Activated B cell treated with CpG ODN at 0.5 μM for 24 hours (primary cell): ENCODE results near the gene ASCC2. TPM values are rescaled to one million over a fixed set of nuclear protein-coding genes. Genes with fewer than 3 reads are reported as not detected.

Source experiments
- ATAC-seq: fragments of 200-7000 bp; cut with Tn5 transposase; one replicate; pipeline ENCODE4 v1.10.0; 2021; ENCODE audit warnings: low read depth, mild to moderate bottlenecking, moderate library complexity
- CTCF ChIA-PET: fragments of 350-600 bp; sonication (Branson Sonifier 250); formaldehyde crosslinking; loops from one replicate; lab custom pipeline; 2021; ENCODE audit warnings: antibody characterized with exemption; lab: Charles Lee
- POLR2A ChIA-PET: fragments of 350-600 bp; sonication (Branson Sonifier 250); formaldehyde crosslinking; loops from one replicate; lab custom pipeline; 2021; ENCODE audit warnings: antibody characterized with exemption; lab: Charles Lee
- DNase-seq: peaks from one replicate; pipeline ENCODE4 v3.0.0; 2022
- H3K27ac Mint-ChIP-seq: one replicate; pipeline ENCODE4 v1.8.0; 2020; ENCODE audit warnings: mixed read lengths
- H3K27me3 Mint-ChIP-seq: one replicate; pipeline ENCODE4 v1.8.0; 2021; ENCODE audit warnings: mixed read lengths
- H3K36me3 Mint-ChIP-seq: one replicate; pipeline ENCODE4 v1.8.0; 2021; ENCODE audit warnings: low read depth, mixed read lengths
- H3K4me1 Mint-ChIP-seq: one replicate; pipeline ENCODE4 v1.8.0; 2021; ENCODE audit warnings: mixed read lengths
- H3K4me3 Mint-ChIP-seq: one replicate; pipeline ENCODE4 v1.8.0; 2020; ENCODE audit warnings: mild to moderate bottlenecking, mixed read lengths
- H3K9me3 Mint-ChIP-seq: one replicate; pipeline ENCODE4 v1.8.0; 2020; ENCODE audit warnings: mixed read lengths
- intact Hi-C: fragments of 100-400 bp; cut with micrococcal nuclease; formaldehyde crosslinking; loops from one replicate; pipeline ENCODE4 v1.15.1; 2024
- total RNA-seq: library from RNA; stranded (reverse); gene quantifications from 2 replicates; pipeline ENCODE4 v1.2.3, GENCODE V29; 2022
- TF ChIP-seq, protein P1 (sequence below): fragments of 200-600 bp; IDR thresholded peaks from one replicate; pipeline ENCODE4 v1.8.0; 2022; ENCODE audit warnings: antibody characterized with exemption, mild to moderate bottlenecking

Gene ASCC2
- total RNA-seq, 1 donor from 2014 or later = 89.7 TPM

DNA sequence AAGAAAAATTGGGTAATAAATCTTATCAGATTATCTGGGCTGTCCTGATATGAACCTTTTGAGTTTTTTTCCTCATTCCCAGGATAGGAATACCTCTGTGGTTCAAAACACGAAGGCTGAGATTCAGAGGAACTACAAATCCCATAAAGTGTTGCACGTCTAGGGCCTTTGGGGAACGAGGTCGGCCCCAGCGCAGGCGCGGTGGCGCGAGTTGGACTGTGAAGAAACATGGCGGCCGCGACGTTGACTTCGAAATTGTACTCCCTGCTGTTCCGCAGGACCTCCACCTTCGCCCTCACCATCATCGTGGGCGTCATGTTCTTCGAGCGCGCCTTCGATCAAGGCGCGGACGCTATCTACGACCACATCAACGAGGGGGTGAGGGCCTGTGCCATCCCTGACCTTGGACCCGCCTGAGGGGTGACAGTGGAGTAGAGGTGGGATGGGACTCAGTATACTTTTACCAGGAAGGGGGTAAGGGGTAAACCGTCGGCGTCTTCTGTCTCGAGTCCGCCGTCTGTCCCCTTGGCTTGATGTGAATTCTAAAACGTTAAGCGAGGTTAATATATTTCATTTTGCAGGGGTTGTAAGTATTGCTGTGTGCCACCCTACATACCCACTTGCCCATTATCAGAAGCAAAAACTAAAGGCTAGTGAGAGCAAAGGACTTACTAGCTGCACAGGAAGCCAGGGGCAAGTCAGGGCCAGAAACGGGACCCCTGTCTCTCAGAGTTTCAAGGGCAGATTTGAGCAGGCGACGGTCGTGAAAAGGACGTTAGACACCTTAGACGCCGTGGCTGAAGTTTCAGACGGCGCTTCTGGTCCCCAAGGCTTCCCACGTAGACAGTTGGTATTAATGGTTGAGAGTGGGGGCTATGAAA is 70.7 kb downstream of the ASCC2 start, which contains the start of gene UQCR10:
Gene UQCR10 (plus strand): TSS at position 199 of the 881 bp plus-strand sequence. CDS start 30 bp downstream, at position 229.
- Mint-ChIP-seq H3K27me3 (no peaks in the 10 kb centered on the region), H3K36me3 (peaks cover 28% of the 10 kb centered on the region), H3K9me3 (no peaks in the 10 kb centered on the region), H3K4me1 (peaks cover 32% of the 10 kb centered on the region), H3K27ac (peak within 1 kb of the TSS; percentile 93), H3K4me3 (peak within 1 kb of the TSS; percentile 97)
- ChIA-PET POLR2A (interaction anchor here (1.0 to 1.7 kb wide), 7 partner anchors 25 to 1848 kb away, joined by 3 to 5 read pairs (median 4); partner anchors contain the start of genes ASCC2, PITPNB and THOC5), CTCF (interaction anchor here (1.0 kb wide), 1 partner anchor 238 kb away, joined by 3 read pairs; no protein-coding TSS in a partner anchor)
- ATAC-seq (peak; percentile 81), DNase-seq (peak; percentile 83)
- intact Hi-C loops = loop anchor here (1.0 to 5.0 kb wide), 7 partner anchors 71 to 500 kb away; partner anchors contain the start of genes AP1B1, ASCC2, EWSR1 and MTMR3
- TF ChIP-seq, protein P1, sequence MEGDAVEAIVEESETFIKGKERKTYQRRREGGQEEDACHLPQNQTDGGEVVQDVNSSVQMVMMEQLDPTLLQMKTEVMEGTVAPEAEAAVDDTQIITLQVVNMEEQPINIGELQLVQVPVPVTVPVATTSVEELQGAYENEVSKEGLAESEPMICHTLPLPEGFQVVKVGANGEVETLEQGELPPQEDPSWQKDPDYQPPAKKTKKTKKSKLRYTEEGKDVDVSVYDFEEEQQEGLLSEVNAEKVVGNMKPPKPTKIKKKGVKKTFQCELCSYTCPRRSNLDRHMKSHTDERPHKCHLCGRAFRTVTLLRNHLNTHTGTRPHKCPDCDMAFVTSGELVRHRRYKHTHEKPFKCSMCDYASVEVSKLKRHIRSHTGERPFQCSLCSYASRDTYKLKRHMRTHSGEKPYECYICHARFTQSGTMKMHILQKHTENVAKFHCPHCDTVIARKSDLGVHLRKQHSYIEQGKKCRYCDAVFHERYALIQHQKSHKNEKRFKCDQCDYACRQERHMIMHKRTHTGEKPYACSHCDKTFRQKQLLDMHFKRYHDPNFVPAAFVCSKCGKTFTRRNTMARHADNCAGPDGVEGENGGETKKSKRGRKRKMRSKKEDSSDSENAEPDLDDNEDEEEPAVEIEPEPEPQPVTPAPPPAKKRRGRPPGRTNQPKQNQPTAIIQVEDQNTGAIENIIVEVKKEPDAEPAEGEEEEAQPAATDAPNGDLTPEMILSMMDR = no peak

DNA sequence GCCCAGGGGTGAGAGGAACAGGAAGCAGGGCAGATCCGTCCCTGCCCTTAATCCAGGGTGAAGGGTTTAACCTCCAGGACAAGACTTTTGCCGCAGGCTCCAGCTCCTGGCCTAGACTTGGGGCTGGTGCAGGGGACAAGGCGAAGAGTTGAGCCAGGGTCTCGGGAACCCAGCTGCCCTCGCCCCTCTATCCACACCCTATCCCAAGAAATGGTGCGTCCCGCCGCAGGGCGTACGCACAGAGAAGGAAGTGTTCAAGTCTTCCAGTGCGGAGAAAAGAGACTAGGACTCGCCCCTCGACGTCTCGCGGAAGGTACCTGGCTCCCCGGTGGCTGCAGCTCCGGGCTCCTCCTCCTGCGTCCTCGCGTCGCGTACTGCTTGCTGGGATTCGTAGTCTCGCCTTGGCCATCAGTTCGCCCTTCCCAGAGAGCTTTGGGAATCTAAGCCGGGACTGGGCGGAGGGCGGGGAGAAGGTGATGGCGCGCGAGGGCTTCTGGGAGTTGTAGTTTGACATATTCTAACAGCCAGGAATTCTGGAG is 71.4 kb downstream of the ASCC2 start, which contains the start of gene ZMAT5:
Gene ZMAT5 (minus strand): TSS at position 376 of the 539 bp plus-strand sequence. CDS start 18,463 bp downstream, outside the sequence.
- POLR2A ChIA-PET = interaction anchor here (0.5 to 1.7 kb wide), 11 partner anchors 9 to 1848 kb away, joined by 3 to 5 read pairs (median 4); partner anchors contain the start of genes ASCC2, PITPNB and THOC5
- ATAC-seq (peak; percentile 96), DNase-seq (peak; percentile 76)
- H3K9me3 Mint-ChIP-seq = no peaks in the 10 kb centered on the region
- CTCF ChIA-PET = interaction anchor here (1.0 kb wide), 1 partner anchor 239 kb away, joined by 3 read pairs; no protein-coding TSS in a partner anchor
- peaks cover 25% of the 10 kb centered on the region for H3K36me3 Mint-ChIP-seq
- intact Hi-C loops = loop anchor here (1.0 to 5.0 kb wide), 7 partner anchors 72 to 499 kb away; partner anchors contain the start of genes AP1B1, ASCC2, EWSR1 and MTMR3
- peak within 1 kb of the TSS; percentile 93 for H3K27ac Mint-ChIP-seq
- TF ChIP-seq, protein P1 = no peak
- no peaks in the 10 kb centered on the region for H3K27me3 Mint-ChIP-seq
- H3K4me1 Mint-ChIP-seq = peaks cover 32% of the 10 kb centered on the region
- peak within 1 kb of the TSS; percentile 97 for H3K4me3 Mint-ChIP-seq

- H3K36me3 Mint-ChIP-seq = peaks cover 24% of the 10 kb centered on the region
- ATAC-seq = no peak
- no peaks in the 10 kb centered on the region for H3K27me3 Mint-ChIP-seq
- ChIA-PET CTCF (interaction anchor here (1.0 kb wide), 1 partner anchor 239 kb away, joined by 3 read pairs; no protein-coding TSS in a partner anchor), POLR2A (interaction anchor here (0.5 to 1.7 kb wide), 11 partner anchors 9 to 1847 kb away, joined by 3 to 5 read pairs (median 4); partner anchors contain the start of genes ASCC2, PITPNB and THOC5)
- H3K4me3 Mint-ChIP-seq = peak overlapping the region; percentile 97
- H3K27ac Mint-ChIP-seq = peak overlapping the region; percentile 93
- TF ChIP-seq, protein P1 = no peak
- peaks cover 32% of the 10 kb centered on the region for H3K4me1 Mint-ChIP-seq
- no peak for DNase-seq
- intact Hi-C loops = loop anchor here (2.0 to 5.0 kb wide), 2 partner anchors 213 to 499 kb away; partner anchors contain the start of genes EWSR1, RHBDD3 and THOC5
- H3K9me3 Mint-ChIP-seq = no peaks in the 10 kb centered on the region
Measured at GRCh38 chr22:29765905-29766631, 72.0 kb downstream of the ASCC2 start.

DNA sequence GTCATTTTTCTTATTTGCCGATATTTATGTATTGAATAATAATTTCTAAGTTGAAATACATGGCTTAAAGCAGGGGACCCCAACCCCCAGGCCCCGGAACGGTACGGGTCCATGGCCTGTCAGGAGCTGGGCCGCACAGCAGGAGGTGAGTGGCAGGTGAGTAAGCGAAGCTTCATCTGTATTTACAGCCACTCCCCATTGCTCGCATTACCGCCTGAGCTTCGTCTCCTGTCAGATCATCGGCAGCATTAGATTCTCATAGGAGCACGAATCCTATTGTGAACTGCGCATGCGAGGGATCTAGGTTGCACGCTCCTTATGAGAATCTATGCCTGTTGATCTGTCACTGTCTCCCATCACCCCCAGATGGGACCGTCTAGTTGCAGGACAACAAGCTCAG is 75.8 kb downstream of the ASCC2 start:
- POLR2A ChIA-PET = no interaction called here
- ATAC-seq = no peak

More for the DNA sequence above, 75.8 kb downstream of the ASCC2 start:
- no peak for DNase-seq
- Mint-ChIP-seq H3K4me1 (peaks cover 15% of the 10 kb centered on the region), H3K36me3 (peaks cover under 1% of the 10 kb centered on the region), H3K27ac (no peak overlapping the region), H3K9me3 (no peaks in the 10 kb centered on the region), H3K4me3 (no peak overlapping the region), H3K27me3 (no peaks in the 10 kb centered on the region)
- CTCF ChIA-PET = no interaction called here
- intact Hi-C loops = no loop called here
- TF ChIP-seq, protein P1 = no peak
